Measurements from ENCODE around the gene ZNF185.

Gene ZNF185

DNA sequence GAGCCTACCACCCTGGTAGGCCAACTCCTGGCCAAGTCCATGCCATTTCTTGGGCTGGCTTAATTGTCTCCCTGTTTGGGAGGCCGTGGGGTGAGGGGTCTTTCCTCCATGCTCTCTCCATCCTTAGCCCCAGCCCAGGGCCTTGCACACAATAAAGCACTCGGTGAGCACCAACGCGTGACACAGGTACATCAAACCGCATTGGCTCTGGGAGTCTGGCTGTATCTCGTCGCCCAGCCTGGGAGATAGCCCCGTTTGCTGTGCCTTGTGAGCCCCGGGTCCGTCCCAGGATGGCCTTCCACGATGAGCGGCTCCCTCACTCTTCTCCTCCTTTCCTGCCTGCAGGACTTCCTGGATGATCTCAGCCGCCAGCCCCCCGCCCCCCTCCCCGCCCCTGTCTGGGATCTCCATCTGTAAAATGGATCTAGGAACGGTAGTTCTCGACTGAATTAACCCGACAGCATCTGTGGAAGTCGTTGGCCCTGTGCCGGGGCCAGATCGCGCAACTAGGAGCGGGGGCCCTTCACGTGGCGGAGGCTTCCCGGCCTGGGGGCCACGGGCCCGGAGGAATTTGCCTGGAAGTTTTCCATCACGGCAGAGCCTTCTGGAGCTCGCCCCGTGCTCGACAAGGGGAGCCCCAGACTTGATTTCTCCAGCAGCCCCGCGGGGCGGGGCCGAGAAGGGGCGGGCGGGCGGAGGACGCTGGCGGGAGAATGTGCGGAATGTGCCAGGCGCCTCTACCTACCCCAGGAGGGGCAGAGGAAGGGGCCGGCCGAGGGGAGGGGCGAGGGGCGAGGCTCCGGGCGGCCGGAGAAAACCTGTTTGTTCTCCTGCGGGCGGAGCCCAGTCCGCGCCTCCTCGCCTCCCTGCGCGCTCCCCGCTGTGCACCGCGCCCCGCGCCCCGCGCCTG, at the start of gene ZNF185:
Gene ZNF185, plus strand, starts transcription at position 846 of the 910 bp plus-strand sequence. CDS start 16,423 bp downstream, outside the sequence.
- DNase-seq (ENCODE audit: low read depth in 2 of 2): no peak

DNA sequence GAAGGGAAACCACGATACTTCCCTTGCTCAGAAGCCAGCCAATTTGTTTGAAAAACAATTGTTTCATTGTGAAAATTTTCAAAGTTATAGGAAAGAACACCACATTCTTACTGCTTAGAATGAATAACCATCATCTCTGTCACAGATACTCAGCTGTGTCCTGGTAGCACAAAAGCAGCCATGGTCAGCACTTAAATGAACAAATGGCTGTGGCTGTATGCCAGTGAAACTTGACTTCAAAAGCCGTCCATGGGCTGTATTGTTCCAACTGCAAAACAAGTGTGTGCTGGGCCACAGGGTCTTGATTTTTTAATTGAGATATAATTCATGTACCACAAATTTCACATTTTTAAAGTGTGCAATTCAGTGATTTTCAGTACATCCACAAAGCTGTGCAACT, 47.4 kb upstream of the ZNF185 start:
- DNase-seq (ENCODE audit: low read depth in 2 of 2): no peak

DNA sequence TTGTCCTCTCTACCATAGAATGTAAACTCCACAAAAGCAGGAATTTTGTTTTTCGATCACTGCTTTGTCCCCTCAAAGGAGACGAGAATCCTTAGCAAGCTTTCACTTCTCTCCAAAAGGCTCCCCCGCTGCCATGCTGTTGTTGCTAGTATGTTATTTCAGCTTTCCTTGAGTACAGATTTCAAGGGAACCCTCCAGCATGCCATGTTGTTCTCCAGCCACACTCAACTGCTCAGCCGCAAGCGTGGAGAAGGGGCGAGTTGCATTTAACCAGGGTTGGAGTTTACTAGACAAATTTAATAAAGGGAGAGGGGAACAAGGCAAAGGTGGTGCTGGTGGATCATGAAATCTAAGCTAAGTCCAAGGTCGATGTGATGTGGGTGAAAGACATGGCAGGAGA, 43.9 kb upstream of the ZNF185 start:
- no peak for DNase-seq (ENCODE audit: low read depth in 2 of 2)

DNA sequence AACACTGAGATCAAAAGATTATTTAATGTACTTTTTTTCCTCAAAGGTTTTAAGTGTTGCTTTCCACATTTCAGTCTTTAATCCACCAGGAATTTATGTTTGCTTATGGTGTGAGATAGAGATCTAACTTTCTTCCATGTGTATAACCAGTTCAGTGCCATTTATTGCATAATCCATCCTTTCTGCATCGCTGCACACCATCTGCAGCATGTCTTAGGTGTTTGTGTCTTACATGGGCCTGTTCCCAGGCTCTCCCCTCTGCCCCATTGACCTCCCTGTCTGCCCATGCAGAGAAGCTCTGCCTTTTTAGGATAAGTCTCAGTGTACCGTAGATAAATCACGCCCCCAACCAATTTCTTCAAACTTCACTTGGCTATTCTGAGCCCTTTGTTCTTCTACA, 36.8 kb upstream of the ZNF185 start:
- no peak for DNase-seq (ENCODE audit: low read depth in 2 of 2)

DNA sequence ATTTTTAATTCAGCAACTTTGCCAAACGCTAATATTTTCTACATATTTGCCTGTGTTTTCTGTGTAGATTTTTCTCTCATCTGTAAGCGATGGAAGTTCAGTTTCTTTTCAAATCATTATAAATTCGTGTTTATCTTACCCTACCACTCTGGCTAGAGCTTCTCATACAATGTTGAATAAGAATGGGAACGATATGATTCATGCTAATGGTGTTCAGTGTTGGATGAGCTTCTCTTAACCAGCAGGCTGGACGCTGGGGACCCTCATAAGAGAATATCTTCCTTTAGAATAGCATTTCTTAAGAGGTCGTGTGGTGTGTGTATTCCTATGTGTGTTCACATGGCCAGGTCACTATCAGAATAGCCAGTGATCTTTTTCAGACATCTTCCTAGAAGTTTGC, 36.0 kb upstream of the ZNF185 start:
- DNase-seq (ENCODE audit: low read depth in 2 of 2): no peak

DNA sequence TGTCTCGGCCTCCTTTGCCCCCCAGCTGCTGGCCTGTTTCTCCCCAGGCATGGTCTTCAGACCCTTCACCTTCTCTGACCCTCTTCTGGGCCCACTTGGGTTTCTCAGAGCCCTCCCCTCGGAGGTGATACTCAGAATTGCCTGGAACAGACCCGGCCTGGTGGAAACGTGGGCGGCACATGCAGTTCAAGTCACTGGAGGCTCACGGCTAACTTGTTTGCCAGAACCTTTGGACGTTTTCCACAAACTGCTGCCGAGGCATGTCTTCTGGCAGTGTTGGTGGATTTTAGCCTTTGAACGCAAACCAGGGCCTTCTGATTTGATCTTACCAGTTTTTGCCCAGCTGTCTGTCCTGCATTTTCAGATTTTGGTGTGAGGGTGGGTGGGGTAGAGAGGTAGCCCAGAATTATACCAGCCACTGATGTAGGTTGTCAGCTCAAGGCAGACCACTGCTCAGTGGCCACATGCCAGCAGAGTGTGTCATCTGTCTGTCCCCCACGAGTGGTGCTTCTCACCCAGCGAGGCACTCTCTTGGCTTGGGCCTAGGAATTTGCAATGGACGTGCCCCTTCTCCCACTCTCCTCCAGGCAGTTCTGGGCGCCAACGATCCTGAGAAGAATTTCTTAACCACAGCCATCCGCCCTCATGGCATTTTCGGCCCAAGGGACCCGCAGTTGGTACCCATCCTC, 32.5 kb upstream of the ZNF185 start:
- no peak for DNase-seq (ENCODE audit: low read depth in 2 of 2)

DNA sequence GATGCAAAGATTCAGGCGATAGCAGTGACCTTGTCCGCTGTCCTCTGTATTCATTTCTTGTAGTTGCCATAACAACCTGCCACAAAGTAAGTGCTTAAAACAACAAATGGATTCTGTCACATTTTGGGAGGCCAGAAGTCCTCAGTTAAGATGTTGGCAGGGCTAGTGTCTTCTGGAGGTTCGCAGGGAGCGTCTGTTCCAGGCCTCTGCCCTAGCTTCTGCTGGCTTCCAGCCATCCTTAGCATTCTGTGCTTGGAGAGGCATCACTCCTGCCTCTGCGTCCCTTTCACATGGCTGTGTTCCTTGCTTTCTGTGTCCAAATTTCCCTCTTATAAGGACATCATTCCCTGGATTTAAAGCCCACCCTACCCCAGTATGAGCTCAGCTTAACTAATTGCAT, 31.5 kb upstream of the ZNF185 start:
- DNase-seq (ENCODE audit: low read depth in 2 of 2): no peak

DNA sequence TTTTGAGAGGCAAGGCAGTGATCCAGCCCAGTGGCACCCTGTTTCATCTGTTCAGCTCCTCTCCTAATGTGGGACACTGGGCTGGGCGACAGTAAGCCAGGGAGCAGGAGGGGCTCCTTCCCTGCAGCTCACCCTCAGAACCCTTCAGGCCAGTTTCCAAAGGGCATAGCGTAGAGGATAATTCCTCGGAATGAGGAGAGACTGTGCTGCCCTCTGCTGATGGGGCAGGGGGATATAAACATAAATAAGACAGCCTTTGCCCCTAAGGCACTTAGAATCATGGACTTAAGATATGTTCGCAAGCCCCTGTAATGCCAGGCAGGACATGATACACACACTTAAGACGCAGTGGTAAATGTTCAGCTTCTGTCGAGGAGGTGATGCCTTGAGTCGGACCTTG, 27.9 kb upstream of the ZNF185 start:
- no peak for DNase-seq (ENCODE audit: low read depth in 2 of 2)

DNA sequence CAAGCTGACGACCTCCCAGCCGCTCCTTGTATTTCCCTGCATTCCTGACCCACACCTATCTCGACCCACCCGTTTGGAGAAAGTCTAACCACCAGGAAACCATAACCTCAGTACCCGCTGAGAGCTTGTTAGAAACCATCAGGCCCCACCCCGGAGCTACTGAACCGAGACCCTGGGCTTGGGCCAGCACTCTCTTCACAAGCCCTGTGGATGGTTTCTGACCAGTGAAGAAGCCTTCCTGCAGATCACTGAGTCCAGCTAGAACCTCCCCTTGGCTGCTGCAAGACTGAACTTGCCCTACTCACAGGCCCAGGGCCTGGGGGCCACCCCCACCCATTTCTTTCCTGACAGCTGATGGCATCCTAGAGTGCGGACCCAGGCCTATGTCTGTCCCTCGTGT, 26.6 kb upstream of the ZNF185 start:
- DNase-seq (ENCODE audit: low read depth in 2 of 2): no peak

DNA sequence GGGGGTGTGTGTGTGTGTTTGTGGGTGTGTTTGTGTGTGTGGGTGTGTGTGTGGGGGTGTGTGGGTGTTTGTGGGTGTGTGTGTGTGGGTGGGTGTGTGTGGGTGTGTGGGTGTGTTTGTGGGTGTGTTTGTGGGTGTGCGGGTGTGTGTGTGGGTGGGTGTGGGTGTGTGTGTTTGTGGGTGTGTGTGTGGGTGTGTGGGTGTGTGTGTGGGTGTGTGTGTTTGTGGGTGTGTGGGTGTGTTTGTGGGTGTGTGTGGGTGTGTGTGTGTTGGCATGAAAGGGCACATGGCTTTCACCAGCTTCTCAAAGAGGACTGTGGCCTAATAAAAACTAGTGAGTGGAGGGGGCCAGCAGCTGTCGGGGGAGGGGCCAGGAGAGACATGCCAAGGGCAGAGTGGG, 25.3 kb upstream of the ZNF185 start:
- no peak for DNase-seq (ENCODE audit: low read depth in 2 of 2)

DNA sequence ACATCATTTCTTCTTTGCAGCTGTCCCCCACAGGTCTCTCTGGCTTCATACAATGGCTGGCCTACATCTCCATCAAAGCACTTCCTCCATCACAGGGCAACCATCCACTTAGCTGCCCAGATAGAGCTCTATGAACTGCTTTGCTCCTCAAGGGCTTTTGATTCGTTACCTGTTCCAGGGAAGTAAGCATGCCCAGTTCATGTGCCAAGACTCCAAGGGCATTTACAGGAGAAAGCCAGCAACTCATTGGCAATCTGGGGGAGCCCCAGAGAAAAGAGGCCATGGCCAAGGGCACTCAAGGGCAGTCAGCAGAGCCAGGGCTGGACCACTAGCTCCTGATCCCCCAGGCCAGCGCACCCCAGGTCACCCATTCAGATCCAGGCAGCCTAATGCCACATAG, 24.5 kb upstream of the ZNF185 start:
- DNase-seq (ENCODE audit: low read depth in 2 of 2): no peak

DNA sequence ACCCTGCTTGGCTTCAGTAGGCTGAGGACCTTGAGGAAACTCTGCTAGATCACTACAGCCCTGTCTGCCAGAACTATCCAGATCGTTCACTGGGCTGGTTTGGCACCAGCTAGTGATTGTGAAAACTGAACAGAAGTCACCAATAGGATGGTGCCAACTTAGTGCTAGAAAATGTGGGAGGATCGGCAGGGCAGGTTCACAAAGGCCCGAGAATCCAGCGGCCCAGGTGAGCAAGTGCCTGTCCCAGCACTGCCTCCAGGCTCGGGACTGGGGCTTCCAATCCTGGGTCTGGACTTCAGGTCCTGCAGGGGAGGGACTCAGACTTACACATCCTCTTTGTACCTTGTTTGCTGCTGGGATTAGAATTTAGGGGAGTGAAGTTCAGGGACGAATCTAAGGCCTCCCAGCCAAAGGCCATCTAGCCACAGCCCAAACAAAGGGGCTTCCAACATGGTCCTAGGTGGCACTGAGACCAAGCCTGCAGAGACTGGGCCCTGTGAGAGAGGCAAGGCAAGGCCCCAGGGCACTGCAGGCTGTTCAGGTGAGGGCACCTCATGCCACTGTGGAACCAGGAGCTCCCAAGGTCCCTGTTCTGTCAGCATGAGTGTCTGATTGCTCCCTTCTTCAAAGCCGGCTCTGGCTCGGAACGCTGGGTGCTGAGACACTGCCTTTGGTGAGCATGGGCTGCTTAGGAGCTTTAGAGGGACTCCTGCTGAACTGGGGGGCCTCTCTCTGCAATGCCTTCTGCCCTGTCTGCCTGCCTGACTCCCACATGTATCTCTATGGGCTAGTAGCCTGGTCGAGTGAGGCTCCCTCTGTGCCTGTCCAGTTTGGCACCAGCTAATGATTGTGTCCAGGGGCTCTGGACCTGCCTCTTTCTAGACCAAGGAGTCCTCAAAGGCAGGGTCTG, 20.7 kb upstream of the ZNF185 start:
- no peak for DNase-seq (ENCODE audit: low read depth in 2 of 2)

DNA sequence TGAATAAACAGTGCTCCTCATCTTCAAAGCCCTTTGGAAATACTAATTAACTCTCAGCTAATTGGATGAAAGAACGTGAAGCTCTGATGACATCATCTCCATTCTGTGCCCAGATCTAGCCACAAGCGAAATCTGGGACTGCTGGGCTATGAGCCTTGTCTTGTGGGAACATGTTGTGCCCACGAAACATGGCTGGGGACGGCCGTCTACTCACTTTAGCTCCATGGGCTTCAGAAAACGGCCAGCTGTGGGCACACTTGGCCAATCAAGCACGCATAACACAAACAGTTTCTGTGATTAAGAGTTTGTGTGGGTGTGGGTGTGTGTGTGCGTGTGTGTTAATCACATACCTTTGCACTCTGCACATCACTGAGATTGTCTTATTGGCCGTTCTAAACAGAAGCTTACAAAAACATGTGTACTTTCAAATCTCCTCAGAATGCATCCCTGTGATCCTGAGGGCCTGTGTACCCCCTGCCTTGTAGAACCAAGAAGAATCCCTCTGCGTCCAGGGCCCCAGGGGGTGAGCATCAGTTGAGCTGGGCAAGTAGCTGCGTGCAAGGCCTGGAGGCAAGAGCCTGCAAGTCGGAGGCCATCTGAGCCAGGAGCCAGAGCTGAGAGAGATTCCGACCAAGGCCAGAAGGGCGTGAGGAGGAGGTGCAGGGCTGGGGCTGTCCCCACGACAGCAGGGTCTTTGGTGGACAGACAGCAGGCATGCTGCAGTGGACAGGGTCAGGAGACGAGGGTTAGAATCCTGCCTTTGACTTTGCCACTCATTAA, 18.7 kb upstream of the ZNF185 start:
- no peak for DNase-seq (ENCODE audit: low read depth in 2 of 2)

DNA sequence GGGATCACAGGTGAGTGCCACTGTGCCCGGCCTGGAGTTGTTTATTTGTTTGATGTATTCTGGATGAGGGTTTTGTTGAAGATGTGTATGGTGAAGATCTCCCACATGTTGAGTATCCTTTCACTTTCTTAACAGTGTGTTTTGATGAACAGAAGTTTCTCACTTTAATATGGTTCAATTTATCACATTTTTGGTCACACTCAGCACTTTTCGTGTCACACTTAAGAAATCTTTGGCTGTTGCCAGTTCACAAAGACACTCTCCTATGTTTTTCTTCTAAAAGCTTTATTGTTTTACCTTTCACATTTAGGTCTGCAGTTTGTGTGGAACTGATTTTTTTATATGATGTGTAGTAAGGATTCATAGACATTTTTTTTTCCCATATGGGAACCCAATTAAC, 16.6 kb upstream of the ZNF185 start:
- DNase-seq (ENCODE audit: low read depth in 2 of 2): no peak

DNA sequence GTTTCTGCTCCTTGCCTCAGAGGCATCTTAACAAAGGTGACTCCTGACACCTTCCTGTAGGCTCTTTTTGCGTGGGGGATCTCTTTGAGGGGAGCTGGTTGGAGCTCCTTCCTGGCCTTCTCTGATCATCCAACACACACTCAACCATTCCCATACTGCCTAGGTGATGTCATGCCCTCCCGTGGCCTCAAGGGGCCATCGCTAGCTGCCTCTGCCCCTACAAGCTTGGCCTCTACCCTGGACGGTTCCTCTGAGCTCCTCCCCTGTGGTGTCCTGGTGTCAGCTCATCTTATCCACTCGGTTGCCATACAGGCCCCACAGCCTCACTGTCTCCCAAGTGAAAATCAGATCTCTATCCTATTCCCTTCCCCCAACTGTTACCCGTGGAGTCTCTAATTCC, 13.7 kb upstream of the ZNF185 start:
- no peak for DNase-seq (ENCODE audit: low read depth in 2 of 2)

DNA sequence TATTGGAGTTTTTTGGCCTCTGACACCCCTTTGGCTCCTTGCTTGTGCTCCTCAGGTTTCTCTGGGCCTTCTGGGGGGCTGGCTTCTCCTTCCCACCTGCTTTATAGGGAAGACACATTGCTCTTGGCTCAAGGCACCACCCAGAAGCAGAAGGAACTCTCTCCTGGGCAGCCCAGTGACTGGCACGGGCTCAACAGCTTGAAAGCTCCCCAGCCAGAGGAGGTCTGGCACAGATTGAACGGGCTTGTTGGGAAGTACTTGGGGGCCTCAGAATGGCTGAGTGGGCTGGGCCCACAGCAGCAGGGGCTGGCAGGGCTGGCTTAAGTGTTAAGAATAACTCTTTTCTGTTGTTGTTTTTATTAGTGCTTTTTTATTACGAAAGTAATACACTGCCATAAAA, 11.2 kb upstream of the ZNF185 start:
- DNase-seq (ENCODE audit: low read depth in 2 of 2): no peak

DNA sequence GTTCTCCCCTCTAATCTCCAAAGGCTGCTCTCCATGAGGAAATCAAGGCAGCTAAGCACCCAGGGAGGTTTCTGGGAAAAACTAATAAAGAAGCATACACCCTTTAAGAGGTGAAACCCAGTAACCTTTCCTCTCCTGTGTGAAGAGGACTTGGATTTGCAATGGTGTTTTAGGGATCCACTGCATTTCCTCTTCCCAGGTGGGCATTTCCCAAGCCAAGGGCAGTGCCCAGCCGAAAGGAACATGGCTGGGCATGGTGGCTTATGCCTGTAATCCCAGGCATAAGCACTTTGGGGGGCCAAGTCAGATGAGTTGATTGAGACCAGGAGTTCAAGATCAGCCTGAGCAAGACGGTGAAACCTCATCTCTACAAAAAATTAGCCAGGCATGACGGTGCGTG, 5.4 kb upstream of the ZNF185 start:
- DNase-seq (ENCODE audit: low read depth in 2 of 2): no peak

DNA sequence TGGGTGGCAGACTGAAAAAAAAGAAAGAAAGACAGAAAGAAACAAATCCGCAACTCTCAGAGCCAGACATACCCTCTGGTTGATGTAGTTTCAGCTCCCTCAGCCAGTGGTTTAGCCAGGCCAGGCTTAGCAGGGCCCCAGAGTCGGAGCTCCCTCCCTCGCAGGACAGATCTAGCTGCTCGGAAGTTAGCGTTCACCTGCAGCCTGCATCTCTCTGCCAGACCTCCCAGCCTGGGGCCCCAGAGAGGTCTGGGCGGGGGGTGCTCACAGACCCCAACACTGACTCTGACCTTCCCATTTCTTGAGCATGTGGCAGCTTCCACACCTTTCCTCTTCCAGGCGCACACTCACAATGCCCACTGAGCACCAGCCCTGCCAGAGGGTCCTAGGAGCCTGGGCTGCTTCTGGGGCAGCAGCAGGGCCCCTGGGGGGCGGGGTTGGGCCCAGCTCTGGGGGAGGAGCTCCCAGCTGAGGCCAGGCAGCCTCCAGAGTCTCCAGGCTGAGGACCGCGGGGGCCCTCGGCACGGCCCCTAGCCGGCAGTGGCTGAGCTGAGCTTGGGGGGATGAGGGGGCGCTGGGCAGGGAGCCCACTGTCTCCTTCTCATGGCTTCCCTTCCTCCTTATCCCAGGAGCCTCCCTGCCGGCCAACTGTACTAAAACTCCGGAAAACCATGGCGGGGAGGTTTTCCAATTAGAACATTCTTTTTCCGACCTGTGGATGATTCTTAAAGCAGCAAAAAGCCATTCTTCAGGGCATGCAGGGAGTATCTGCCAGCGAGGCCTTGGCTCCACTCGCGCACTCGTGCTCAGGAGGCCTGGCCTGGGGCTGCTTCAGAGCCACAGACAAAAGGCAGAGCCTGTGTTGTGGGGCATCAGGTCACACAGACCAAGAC, 4.6 kb upstream of the ZNF185 start:
- no peak for DNase-seq (ENCODE audit: low read depth in 2 of 2)

DNA sequence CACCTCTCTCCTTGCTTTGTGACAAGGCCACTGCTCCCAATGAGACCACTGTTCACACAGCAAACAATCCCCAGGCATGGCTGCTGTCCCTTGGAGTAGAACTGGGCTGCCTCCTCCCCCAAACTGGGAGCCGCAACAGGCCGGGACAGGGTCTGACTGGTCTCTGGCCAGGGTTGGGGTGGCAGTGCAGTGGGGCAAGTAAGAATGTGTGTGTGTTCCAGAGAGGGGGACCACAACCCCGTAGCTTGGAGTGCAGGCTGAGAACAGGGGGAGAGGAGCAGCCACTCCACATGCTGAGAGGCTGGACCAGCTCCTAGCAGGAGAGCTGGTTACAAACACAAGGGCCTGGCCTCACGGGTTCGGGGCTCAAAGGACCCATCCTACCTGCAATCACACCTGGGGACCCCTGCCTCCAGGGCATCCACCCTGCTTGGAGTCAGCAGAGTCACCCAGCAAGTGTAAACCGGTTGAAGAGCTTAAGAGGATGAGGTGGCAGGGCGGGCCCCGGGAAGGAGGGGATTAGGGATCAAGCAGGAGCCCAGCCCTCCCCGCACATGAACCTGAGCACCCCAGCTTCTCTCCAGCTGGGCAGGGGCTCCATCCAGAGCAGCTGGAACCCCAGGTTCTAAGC, 3.8 kb upstream of the ZNF185 start:
- DNase-seq (ENCODE audit: low read depth in 2 of 2): no peak

DNA sequence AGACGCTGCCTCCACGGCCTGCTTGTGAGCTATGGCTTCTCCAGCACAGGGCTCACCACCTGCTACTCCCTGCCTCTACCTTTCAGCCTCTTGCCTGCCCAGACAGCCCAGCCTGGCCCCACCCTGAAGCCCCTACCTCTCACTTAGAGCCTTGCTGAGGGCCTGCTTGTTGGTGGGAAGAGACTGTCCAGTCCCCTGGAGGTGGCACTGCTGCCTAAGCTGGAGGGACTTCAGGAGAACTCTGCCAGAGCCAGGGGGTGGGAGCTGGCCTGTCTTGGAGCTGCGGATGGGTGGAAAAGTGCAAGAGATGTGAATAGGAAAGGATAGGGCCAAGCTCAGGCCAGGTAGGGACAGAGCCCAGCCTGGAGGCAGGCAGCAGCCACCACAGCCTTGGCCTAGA, 2.7 kb upstream of the ZNF185 start:
- no peak for DNase-seq (ENCODE audit: low read depth in 2 of 2)

All from stimulated activated CD8-positive, alpha-beta memory T cell treated with anti-CD3 and anti-CD28 coated beads, Interleukin-7, amount 100 ng/mL, for 4 hours (primary cell).